Neural cell (in vitro differentiated cells): ENCODE results near the gene GLTP. TPM values are rescaled to one million over a fixed set of nuclear protein-coding genes. Genes with fewer than 3 reads are reported as not detected.

ENCODE experiments used
- H2AFZ ChIP-seq: fragments of 200-600, 300-800 bp; sonication (generic), shearing (Covaris generic); 2 replicates; pipeline ENCODE4 v1.6.0; 2014; ENCODE audit warnings: low read depth, mild to moderate bottlenecking, antibody characterized with exemption, low read length, moderate library complexity
- H3F3A ChIP-seq: fragments of 200-600 bp; shearing (Covaris generic); 2 replicates; pipeline ENCODE4 v1.6.1; 2016; ENCODE audit warnings: mild to moderate bottlenecking, moderate library complexity, mixed read lengths, antibody characterized with exemption, low read length; ENCODE audit not compliant: insufficient read depth, poor library complexity, severe bottlenecking
- H3K27ac ChIP-seq: fragments of 200-600, 300-800 bp; sonication (generic), shearing (Covaris generic); 2 replicates; pipeline ENCODE4 v1.5.1; 2014; ENCODE audit warnings: mild to moderate bottlenecking, low read length, moderate library complexity
- H3K27me3 ChIP-seq: fragments of 300-800, 200-600 bp; sonication (generic), shearing (Covaris generic); 2 replicates; pipeline ENCODE4 v1.6.0; 2014; ENCODE audit warnings: mild to moderate bottlenecking, low read depth, low read length, moderate library complexity; ENCODE audit not compliant: insufficient read depth
- H3K36me3 ChIP-seq: fragments of 300-800, 200-600 bp; sonication (generic), shearing (Covaris generic); 2 replicates; pipeline ENCODE4 v1.5.1; 2014; ENCODE audit warnings: mild to moderate bottlenecking, antibody characterized with exemption, low read length, moderate library complexity; ENCODE audit not compliant: insufficient read depth
- H3K4me2 ChIP-seq: fragments of 300-800, 200-600 bp; sonication (generic), shearing (Covaris generic); 2 replicates; pipeline ENCODE4 v1.6.0; 2014; ENCODE audit warnings: mild to moderate bottlenecking, low read length
- H3K4me3 ChIP-seq: fragments of 300-800, 200-600 bp; sonication (generic), shearing (Covaris generic); 2 replicates; pipeline ENCODE4 v1.5.1; 2014; ENCODE audit warnings: mild to moderate bottlenecking, low read length, moderate library complexity
- H3K79me2 ChIP-seq: fragments of 200-600 bp; shearing (Covaris generic); replicated peaks from 2 replicates; pipeline ENCODE4 v1.6.0; 2014; ENCODE audit warnings: mild to moderate bottlenecking, low read length, moderate library complexity; ENCODE audit not compliant: insufficient read depth
- H3K9ac ChIP-seq: fragments of 300-800, 200-600 bp; sonication (generic), shearing (Covaris generic); 2 replicates; pipeline ENCODE4 v1.6.1; 2016; ENCODE audit warnings: mild to moderate bottlenecking, low read length, mixed read lengths
- H3K9me2 ChIP-seq: fragments of 200-600 bp; shearing (Covaris generic); 2 replicates; pipeline ENCODE4 v1.6.1; 2016; ENCODE audit warnings: mild to moderate bottlenecking, low read length, mixed read lengths; ENCODE audit not compliant: insufficient read depth
- H3K9me3 ChIP-seq: fragments of 200-600, 300-800 bp; sonication (generic), shearing (Covaris generic); 2 replicates; pipeline ENCODE4 v1.6.1; 2016; ENCODE audit warnings: mild to moderate bottlenecking, mixed run types, low read length, moderate library complexity, mixed read lengths
- H4K20me1 ChIP-seq: fragments of 200-600 bp; shearing (Covaris generic); 2 replicates; pipeline ENCODE4 v1.6.1; 2016; ENCODE audit warnings: mild to moderate bottlenecking, mixed run types; ENCODE audit not compliant: insufficient read depth
- EP300 ChIP-seq: fragments of 450-650 bp; conservative IDR thresholded peaks from 2 replicates; pipeline ENCODE4 v1.6.1; 2014; ENCODE audit warnings: antibody characterized with exemption, mild to moderate bottlenecking, moderate library complexity; ENCODE audit not compliant: poor library complexity, severe bottlenecking
- EZH2 ChIP-seq: fragments of 200-600, 300-800 bp; shearing (Covaris generic), sonication (generic); IDR thresholded peaks from 2 replicates; pipeline ENCODE4 v1.6.1; 2014; ENCODE audit warnings: antibody characterized with exemption, low read length, borderline replicate concordance, mild to moderate bottlenecking; ENCODE audit not compliant: insufficient read depth, poor library complexity, severe bottlenecking
- MXI1 ChIP-seq: fragments of 450-650 bp; conservative IDR thresholded peaks from 2 replicates; pipeline ENCODE4 v1.6.1; 2014; ENCODE audit warnings: antibody characterized with exemption, mild to moderate bottlenecking; ENCODE audit not compliant: poor library complexity, severe bottlenecking
- POLR2AphosphoS5 ChIP-seq: IDR thresholded peaks from 2 replicates; pipeline ENCODE4 v1.6.1; 2012
- RAD21 ChIP-seq: fragments of 450-650 bp; conservative IDR thresholded peaks from 2 replicates; pipeline ENCODE4 v1.6.1; 2014; ENCODE audit warnings: antibody characterized with exemption, mild to moderate bottlenecking, moderate library complexity
- SMC3 ChIP-seq: fragments of 450-650 bp; conservative IDR thresholded peaks from 2 replicates; pipeline ENCODE4 v1.6.1; 2014; ENCODE audit warnings: antibody characterized with exemption, mild to moderate bottlenecking, moderate library complexity; ENCODE audit not compliant: poor library complexity
- TAF1 ChIP-seq: IDR thresholded peaks from 2 replicates; pipeline ENCODE4 v1.6.1; 2012; ENCODE audit warnings: low read depth
- polyA plus RNA-seq: library from polyadenylated mRNA; depleted of rRNA; stranded (reverse); fragments of >200 nt; gene quantifications from 2 replicates; pipeline ENCODE4 v1.2.3, GENCODE V29; 2014
- TF ChIP-seq, protein P1 (sequence below): IDR thresholded peaks from 2 replicates; pipeline ENCODE4 v1.6.1; 2012; ENCODE audit warnings: borderline replicate concordance
- TF ChIP-seq, protein P2 (sequence below): fragments of 450-650 bp; IDR thresholded peaks from 2 replicates; pipeline ENCODE4 v1.5.1; 2014; ENCODE audit warnings: antibody characterized with exemption, mild to moderate bottlenecking, moderate library complexity; ENCODE audit not compliant: poor library complexity, severe bottlenecking

The GLTP gene
- polyA plus RNA-seq, 1 donor from 2014 or later = 25.0 TPM

DNA sequence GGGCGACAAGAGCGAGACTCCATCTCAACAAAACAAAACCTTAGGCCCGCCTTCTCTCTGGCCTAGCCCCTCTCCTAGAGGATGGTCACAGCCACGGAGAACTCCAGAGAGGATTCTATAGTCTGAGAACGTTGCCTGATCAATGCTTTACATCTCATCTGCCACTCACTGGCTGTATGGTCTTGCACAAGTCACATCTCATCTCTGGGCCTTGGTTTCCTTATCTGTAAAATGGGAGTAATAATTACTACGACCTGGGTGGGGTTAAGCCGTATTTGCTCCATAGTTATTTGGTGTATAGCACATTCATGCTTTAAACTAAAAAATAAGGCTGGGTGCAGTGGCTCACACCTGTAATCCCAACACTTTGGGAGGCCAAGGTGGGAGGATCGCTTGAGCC lies 55.6 kb downstream of the GLTP start:
- Histone ChIP-seq H2AFZ (no peak overlapping the region), H4K20me1 (no peaks in the 10 kb centered on the region), H3F3A (no peaks in the 10 kb centered on the region), H3K9me2 (no peaks in the 10 kb centered on the region), H3K9me3 (no peaks in the 10 kb centered on the region), H3K4me3 (no peak overlapping the region), H3K27me3 (no peaks in the 10 kb centered on the region), H3K27ac (no peak overlapping the region), H3K9ac (no peak overlapping the region), H3K36me3 (no peaks in the 10 kb centered on the region), H3K4me2 (no peak overlapping the region), H3K79me2 (no peaks in the 10 kb centered on the region)
- TF ChIP-seq SMC3 (no peak), TAF1 (no peak), POLR2AphosphoS5 (no peak), EZH2 (no peak), MXI1 (no peak), EP300 (no peak), RAD21 (no peak)
- TF ChIP-seq, protein P1, sequence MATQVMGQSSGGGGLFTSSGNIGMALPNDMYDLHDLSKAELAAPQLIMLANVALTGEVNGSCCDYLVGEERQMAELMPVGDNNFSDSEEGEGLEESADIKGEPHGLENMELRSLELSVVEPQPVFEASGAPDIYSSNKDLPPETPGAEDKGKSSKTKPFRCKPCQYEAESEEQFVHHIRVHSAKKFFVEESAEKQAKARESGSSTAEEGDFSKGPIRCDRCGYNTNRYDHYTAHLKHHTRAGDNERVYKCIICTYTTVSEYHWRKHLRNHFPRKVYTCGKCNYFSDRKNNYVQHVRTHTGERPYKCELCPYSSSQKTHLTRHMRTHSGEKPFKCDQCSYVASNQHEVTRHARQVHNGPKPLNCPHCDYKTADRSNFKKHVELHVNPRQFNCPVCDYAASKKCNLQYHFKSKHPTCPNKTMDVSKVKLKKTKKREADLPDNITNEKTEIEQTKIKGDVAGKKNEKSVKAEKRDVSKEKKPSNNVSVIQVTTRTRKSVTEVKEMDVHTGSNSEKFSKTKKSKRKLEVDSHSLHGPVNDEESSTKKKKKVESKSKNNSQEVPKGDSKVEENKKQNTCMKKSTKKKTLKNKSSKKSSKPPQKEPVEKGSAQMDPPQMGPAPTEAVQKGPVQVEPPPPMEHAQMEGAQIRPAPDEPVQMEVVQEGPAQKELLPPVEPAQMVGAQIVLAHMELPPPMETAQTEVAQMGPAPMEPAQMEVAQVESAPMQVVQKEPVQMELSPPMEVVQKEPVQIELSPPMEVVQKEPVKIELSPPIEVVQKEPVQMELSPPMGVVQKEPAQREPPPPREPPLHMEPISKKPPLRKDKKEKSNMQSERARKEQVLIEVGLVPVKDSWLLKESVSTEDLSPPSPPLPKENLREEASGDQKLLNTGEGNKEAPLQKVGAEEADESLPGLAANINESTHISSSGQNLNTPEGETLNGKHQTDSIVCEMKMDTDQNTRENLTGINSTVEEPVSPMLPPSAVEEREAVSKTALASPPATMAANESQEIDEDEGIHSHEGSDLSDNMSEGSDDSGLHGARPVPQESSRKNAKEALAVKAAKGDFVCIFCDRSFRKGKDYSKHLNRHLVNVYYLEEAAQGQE = no peak
- TF ChIP-seq, protein P2, sequence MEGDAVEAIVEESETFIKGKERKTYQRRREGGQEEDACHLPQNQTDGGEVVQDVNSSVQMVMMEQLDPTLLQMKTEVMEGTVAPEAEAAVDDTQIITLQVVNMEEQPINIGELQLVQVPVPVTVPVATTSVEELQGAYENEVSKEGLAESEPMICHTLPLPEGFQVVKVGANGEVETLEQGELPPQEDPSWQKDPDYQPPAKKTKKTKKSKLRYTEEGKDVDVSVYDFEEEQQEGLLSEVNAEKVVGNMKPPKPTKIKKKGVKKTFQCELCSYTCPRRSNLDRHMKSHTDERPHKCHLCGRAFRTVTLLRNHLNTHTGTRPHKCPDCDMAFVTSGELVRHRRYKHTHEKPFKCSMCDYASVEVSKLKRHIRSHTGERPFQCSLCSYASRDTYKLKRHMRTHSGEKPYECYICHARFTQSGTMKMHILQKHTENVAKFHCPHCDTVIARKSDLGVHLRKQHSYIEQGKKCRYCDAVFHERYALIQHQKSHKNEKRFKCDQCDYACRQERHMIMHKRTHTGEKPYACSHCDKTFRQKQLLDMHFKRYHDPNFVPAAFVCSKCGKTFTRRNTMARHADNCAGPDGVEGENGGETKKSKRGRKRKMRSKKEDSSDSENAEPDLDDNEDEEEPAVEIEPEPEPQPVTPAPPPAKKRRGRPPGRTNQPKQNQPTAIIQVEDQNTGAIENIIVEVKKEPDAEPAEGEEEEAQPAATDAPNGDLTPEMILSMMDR = no peak

DNA sequence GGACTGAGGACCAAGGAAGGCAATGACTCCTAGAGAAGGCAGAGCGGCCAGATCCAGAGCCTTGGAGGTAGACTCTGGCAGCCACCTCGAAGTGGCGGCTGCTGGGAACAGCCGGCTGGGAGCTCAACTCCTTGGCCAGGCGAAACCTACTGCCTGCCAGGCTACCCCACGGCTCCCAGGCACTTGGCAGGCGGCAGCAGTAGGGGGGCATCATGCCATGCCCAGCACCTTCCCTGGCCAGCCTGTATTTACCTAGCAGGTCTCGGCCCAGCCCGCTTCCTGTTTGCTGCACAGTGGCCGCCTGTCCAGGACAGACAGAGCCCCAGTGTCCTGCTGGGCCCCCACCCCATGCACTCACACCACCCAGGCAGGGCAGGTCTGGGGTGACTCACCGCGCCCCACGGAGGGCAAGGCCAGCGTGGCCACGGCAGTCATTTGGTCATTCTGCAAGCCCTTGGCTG lies 57.4 kb downstream of the GLTP start:
- Histone ChIP-seq H3K36me3 (no peaks in the 10 kb centered on the region), H3K9me2 (no peaks in the 10 kb centered on the region), H3K9me3 (no peaks in the 10 kb centered on the region), H3K9ac (no peak overlapping the region), H3F3A (no peaks in the 10 kb centered on the region), H4K20me1 (no peaks in the 10 kb centered on the region), H2AFZ (no peak overlapping the region), H3K27ac (no peak overlapping the region), H3K4me3 (no peak overlapping the region), H3K27me3 (no peaks in the 10 kb centered on the region), H3K4me2 (no peak overlapping the region), H3K79me2 (no peaks in the 10 kb centered on the region)
- TF ChIP-seq SMC3 (no peak), TAF1 (no peak), POLR2AphosphoS5 (no peak), EP300 (no peak), MXI1 (no peak), RAD21 (no peak), EZH2 (no peak)
- TF ChIP-seq, protein P2 = no peak
- TF ChIP-seq, protein P1 = no peak
